Gastroesophageal sphincter (tissue), 4 donors: Measurements from ENCODE around the gene TMCC1. TPM values are rescaled to one million over a fixed set of nuclear protein-coding genes. Genes with fewer than 3 reads are reported as not detected.

Experiments used
- ATAC-seq: fragments of 150-250 bp; one replicate; pipeline ENCODE4 v1.9.1; 2016; ENCODE audit warnings: mild to moderate bottlenecking, moderate library complexity
- H3K27ac ChIP-seq, 4 donors: fragments of 200-600 bp; sonication (generic) in 3 of 4; 1 replicate in 3 of 4; 2 replicates in 1 of 4; pipeline ENCODE4 v1.5.1; 2016 to 2019
- H3K27me3 ChIP-seq: fragments of 200-600 bp; sonication (generic); one replicate; pipeline ENCODE4 v1.5.1; 2019
- H3K36me3 ChIP-seq, 2 donors: fragments of 200-600 bp; sonication (generic); one replicate each; pipeline ENCODE4 v1.5.1; 2019; ENCODE audit warnings: control low read depth in 1 of 2
- H3K4me1 ChIP-seq, 3 donors: fragments of 200-600 bp; sonication (generic); 1 replicate in 2 of 3; 2 replicates in 1 of 3; pipeline ENCODE4 v1.5.1; 2016 to 2019; ENCODE audit warnings: control low read depth in 2 of 3
- H3K4me3 ChIP-seq, 2 donors: fragments of 200-600 bp; sonication (generic); one replicate each; pipeline ENCODE4 v1.5.1; 2019; ENCODE audit warnings: mild to moderate bottlenecking in 1 of 2, moderate library complexity in 1 of 2
- H3K9me3 ChIP-seq, 3 donors: fragments of 200-600 bp; sonication (generic); one replicate each; pipeline ENCODE4 v1.5.1; 2017 to 2019; ENCODE audit warnings: control low read depth in 2 of 3
- EP300 ChIP-seq: sonication (generic); formaldehyde crosslinking; IDR thresholded peaks from one replicate; pipeline ENCODE4 v1.6.1; 2017; ENCODE audit warnings: antibody characterized with exemption, mild to moderate bottlenecking
- POLR2A ChIP-seq, 2 donors: fragments of 450-650 bp; IDR thresholded peaks; one replicate each; pipeline ENCODE4 v1.6.1; 2017; ENCODE audit warnings: antibody characterized with exemption in 2 of 2, mild to moderate bottlenecking in 2 of 2, moderate library complexity in 1 of 2
- POLR2AphosphoS5 ChIP-seq: sonication (generic); formaldehyde crosslinking; IDR thresholded peaks from one replicate; pipeline ENCODE4 v1.6.1; 2017; ENCODE audit warnings: antibody characterized with exemption
- whole genome bisulfite sequencing, 2 donors: methylation state at CpG; one replicate each; pipeline ENCODE4 v1.1.5; 2018; ENCODE audit warnings: low coverage in 1 of 2; 5-methylcytosine and 5-hydroxymethylcytosine counted together
- total RNA-seq, 4 donors: library from RNA; depleted of rRNA; stranded (reverse); fragments of >200 nt; gene quantifications; one replicate each; pipeline ENCODE4 v1.1.0, GENCODE V29; 2016
- TF ChIP-seq, protein P1 (sequence below), 4 experiments: fragments of 200-600 bp in 2 of 4; fragments of 450-650 bp in 2 of 4; sonication (generic) in 1 of 4; IDR thresholded peaks; one replicate each; pipeline ENCODE4 v1.5.1; 2017 to 2019; ENCODE audit warnings: antibody characterized with exemption in 4 of 4, mild to moderate bottlenecking in 2 of 4, moderate library complexity in 2 of 4

Gene TMCC1
- total RNA-seq, 4 donors from 2014 or later, result 20.3 to 32.7 (median 28.1) TPM

DNA sequence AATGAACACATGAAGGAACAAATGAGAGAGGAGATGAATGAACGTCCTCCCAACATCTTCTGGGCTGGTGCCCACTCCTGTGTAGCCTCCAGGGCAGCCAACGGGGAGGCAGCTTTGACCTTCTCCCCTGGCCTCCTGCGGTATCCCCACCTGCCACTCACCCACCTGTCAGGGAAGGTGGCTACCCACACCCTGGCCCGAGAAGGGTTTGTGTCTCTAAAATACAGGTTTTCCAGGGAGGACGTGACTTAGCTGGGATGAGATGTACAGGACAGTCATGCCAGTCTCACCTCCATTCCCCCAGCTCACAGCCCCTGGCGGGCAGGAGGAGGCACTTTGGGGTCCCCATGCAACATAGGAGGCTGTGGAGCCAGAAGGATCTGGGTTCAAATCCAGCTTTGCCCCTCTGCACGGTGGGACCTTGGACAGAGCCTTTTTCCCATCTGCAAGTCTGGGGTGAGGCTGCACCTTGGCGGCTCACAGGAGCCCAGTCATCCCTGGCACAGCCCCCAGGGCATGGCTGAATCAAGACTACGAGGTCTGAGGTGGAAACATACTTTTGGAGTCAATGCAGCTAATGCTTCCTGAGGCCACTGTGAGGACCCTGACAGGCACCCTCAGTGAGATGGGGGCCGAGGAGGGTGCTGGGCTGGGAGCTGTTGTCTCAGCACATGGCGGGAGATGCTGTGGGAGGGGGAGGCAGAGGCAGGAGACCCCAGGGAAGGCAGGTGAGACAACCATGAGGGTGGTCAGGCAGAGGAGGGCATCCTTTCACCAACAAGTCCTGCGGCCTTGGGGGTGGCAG, 275.9 kb downstream of the TMCC1 start:
- no peak overlapping the region for H3K4me3 ChIP-seq
- H3K36me3 ChIP-seq, result no peaks in the 10 kb centered on the region
- 83 to 100% methylated on average over 1 to 2 of the region's 12 CpGs for WGBS, 2 donors
- H3K9me3 ChIP-seq, result no peaks in the 10 kb centered on the region
- TF ChIP-seq, protein P1, sequence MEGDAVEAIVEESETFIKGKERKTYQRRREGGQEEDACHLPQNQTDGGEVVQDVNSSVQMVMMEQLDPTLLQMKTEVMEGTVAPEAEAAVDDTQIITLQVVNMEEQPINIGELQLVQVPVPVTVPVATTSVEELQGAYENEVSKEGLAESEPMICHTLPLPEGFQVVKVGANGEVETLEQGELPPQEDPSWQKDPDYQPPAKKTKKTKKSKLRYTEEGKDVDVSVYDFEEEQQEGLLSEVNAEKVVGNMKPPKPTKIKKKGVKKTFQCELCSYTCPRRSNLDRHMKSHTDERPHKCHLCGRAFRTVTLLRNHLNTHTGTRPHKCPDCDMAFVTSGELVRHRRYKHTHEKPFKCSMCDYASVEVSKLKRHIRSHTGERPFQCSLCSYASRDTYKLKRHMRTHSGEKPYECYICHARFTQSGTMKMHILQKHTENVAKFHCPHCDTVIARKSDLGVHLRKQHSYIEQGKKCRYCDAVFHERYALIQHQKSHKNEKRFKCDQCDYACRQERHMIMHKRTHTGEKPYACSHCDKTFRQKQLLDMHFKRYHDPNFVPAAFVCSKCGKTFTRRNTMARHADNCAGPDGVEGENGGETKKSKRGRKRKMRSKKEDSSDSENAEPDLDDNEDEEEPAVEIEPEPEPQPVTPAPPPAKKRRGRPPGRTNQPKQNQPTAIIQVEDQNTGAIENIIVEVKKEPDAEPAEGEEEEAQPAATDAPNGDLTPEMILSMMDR (IDR thresholded peaks at IDR 0.05), result no peak
- no peak for TF ChIP-seq POLR2AphosphoS5
- TF ChIP-seq EP300, result no peak
- no peak for TF ChIP-seq POLR2A (IDR thresholded peaks at IDR 0.05)
- H3K27ac ChIP-seq, result peak overlapping the region in 3 of 4 donors; percentile 54 to 72 (median 54)
- H3K4me1 ChIP-seq, result peaks cover 0 to 81% (median 40%) of the 10 kb centered on the region in 3 donors
- ATAC-seq, result no peak
- H3K27me3 ChIP-seq, result no peaks in the 10 kb centered on the region

DNA sequence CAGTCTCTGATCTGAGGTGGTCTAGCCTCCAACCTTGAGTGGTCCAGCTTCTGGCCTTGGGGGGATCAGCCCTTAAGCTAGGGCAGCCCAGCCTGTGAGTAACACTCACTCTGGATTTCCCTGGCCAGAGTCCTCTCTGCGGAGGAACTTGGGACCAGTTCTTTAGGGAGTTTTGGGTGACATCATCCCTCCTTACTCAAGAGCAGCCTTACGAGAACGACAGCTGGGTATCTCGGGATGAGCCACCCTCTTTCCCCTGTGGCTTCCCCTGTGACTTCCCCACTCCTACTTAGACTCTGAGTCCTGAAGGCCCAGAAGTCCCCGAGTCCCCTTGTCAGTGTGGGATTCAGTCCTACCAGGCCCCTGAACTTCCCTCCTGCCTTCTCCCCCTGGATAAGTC, 276.8 kb downstream of the TMCC1 start:
- 49% methylated on average over 4 of the region's 5 CpGs; no CpG with 5 or more reads in 1 of the 2 donors for WGBS, 2 donors

DNA sequence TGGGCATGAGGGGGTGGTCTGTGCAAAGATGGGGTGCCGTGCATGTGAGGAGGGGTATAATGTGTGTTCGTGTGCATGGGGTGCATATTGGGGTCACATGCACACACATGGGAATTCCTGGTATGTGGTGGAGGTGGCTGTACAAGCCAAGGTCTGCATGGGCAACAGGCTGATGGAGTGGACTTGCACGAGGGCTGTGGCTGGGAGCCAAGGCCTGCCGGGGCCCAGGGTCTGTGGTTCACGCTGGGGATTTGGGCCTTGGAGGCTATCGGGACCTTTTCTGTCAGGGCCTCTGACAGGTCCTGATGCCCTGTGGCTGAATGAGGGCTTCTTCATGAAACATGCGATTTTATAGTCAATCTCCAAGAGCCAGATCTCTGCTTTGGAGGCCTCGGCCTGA, 277.2 kb downstream of the TMCC1 start:
- no peaks in the 10 kb centered on the region for H3K36me3 ChIP-seq
- H3K4me1 ChIP-seq, result peaks cover 0 to 81% (median 46%) of the 10 kb centered on the region in 3 donors
- TF ChIP-seq POLR2AphosphoS5, result no peak
- TF ChIP-seq, protein P1 (IDR thresholded peaks at IDR 0.05), result no peak
- no peak for TF ChIP-seq POLR2A (IDR thresholded peaks at IDR 0.05)
- TF ChIP-seq EP300, result no peak
- no peak overlapping the region for H3K4me3 ChIP-seq
- 24 to 48% methylated on average over 5 of the region's 8 CpGs for WGBS, 2 donors
- no peaks in the 10 kb centered on the region for H3K9me3 ChIP-seq
- H3K27me3 ChIP-seq, result no peaks in the 10 kb centered on the region
- peak overlapping the region in 3 of 4 donors; percentile 54 to 72 (median 54) for H3K27ac ChIP-seq
- ATAC-seq, result no peak

More for the DNA sequence above, 276.8 kb downstream of the TMCC1 start:
- no peaks in the 10 kb centered on the region for H3K36me3 ChIP-seq
- H3K4me1 ChIP-seq, result peaks cover 0 to 81% (median 42%) of the 10 kb centered on the region in 3 donors
- H3K27ac ChIP-seq, result peak overlapping the region in 3 of 4 donors; percentile 54 to 72 (median 54)
- no peak for TF ChIP-seq POLR2AphosphoS5
- TF ChIP-seq POLR2A (IDR thresholded peaks at IDR 0.05), result no peak
- TF ChIP-seq EP300, result no peak
- TF ChIP-seq, protein P1 (IDR thresholded peaks at IDR 0.05), result no peak
- H3K27me3 ChIP-seq, result no peaks in the 10 kb centered on the region
- ATAC-seq, result peak; percentile 62
- no peaks in the 10 kb centered on the region for H3K9me3 ChIP-seq
- no peak overlapping the region for H3K4me3 ChIP-seq

DNA sequence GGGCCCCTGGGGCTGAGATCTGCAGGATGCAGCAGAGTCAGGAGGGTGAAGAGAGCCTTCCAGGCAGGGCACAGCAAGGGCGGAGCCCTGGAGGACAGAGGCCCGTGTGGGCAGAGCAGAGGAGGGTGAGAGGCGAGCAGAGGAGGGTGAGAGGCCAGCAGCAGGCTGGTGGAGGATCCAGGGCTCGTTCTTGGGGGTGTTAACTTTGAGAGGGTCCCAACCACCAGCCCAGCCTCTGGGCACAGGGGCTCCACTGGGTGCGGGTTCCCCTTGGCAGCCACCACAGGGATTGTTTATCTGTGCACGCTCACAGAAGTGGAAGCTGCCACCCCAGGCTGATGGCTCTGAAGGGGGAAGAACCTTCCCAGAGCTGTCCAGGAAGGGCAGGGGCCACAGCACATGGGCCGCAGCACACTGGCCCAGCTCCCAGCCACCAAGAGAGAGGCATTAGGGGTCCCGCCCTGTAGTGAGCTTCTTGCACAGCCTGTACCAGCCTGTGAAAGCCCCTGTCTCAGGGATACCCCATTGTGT, 277.7 kb downstream of the TMCC1 start:
- Histone ChIP-seq H3K9me3 (no peaks in the 10 kb centered on the region), H3K36me3 (no peaks in the 10 kb centered on the region), H3K27me3 (no peaks in the 10 kb centered on the region), H3K4me1 (peaks cover 0 to 80% (median 47%) of the 10 kb centered on the region in 3 donors), H3K27ac (peak overlapping the region in 2 of 4 donors; percentile 54), H3K4me3 (no peak overlapping the region)
- ATAC-seq, result no peak
- TF ChIP-seq POLR2AphosphoS5, result no peak
- no peak for TF ChIP-seq EP300
- TF ChIP-seq POLR2A (IDR thresholded peaks at IDR 0.05), result no peak
- TF ChIP-seq, protein P1 (IDR thresholded peaks at IDR 0.05), result no peak
- WGBS, 2 donors, result 82% methylated on average over 3 of the region's 8 CpGs; no CpG with 5 or more reads in 1 of the 2 donors
